ENCODE data around the gene INSYN2B. TPM values are rescaled to one million over a fixed set of nuclear protein-coding genes. Genes with fewer than 3 reads are reported as not detected.

INSYN2B gene
- total and polyA plus RNA-seq, 2 of the 4 experiments (the other 2 are of a cell fraction): 9.1 to 33.5 TPM

DNA sequence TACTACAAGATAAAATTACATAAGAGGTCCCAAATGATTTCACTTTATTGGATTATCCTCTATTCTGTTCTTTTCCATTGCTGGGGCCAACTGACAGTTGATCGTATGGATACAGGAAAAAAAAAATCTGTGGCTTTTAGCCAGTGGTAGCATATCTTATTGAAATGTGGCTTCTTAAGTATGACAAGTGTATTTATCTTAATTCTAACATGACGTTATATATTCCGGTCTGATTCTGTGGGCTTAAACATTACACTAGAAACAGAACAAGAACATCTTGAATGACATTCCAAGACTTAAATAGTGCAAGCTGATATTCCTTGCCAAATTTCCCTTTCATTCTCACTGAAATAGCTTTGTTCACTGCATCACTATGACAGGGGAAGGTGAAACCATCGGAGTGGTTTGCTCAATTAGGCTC lies 117.9 kb downstream of the INSYN2B start:
- no peak overlapping the region for H2BK5ac ChIP-seq (ENCODE audit: low read depth, low read length, poor library complexity, severe bottlenecking)
- no peak overlapping the region for H2BK20ac ChIP-seq (ENCODE audit: low read depth, low read length)
- H3K9ac ChIP-seq (ENCODE audit: low read depth, low read length): no peak overlapping the region
- no peaks in the 10 kb centered on the region for H4K20me1 ChIP-seq (ENCODE audit: insufficient read depth, low read length)
- H3K4me1 ChIP-seq (ENCODE audit: control insufficient read depth, insufficient read depth, low read length): peaks cover 2% of the 10 kb centered on the region
- no peaks in the 10 kb centered on the region; a peak in 1 of 4 replicates for H3K79me1 ChIP-seq (ENCODE audit: low read depth in 1 of 2, low read length in 2 of 2)
- H2BK120ac ChIP-seq (ENCODE audit: low read depth, low read length): no peak overlapping the region
- H3K14ac ChIP-seq (replicated peaks; ENCODE audit: low read depth, low read length): no peak overlapping the region
- no peak overlapping the region for H4K91ac ChIP-seq (ENCODE audit: insufficient read depth, low read depth, low read length)
- ATAC-seq (ENCODE audit: low read depth) (peak; percentile 9), DNase-seq (peak; percentile 25)
- dilution Hi-C loops (cut with HindIII; ENCODE audit: low sequenced_read_pairs, unreplicated experiment): no loop called here
- H2BK15ac ChIP-seq (ENCODE audit: low read depth, low read length): no peak overlapping the region
- TF ChIP-seq, protein P1, sequence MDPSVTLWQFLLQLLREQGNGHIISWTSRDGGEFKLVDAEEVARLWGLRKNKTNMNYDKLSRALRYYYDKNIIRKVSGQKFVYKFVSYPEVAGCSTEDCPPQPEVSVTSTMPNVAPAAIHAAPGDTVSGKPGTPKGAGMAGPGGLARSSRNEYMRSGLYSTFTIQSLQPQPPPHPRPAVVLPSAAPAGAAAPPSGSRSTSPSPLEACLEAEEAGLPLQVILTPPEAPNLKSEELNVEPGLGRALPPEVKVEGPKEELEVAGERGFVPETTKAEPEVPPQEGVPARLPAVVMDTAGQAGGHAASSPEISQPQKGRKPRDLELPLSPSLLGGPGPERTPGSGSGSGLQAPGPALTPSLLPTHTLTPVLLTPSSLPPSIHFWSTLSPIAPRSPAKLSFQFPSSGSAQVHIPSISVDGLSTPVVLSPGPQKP (IDR thresholded peaks at IDR 0.05; ENCODE audit: borderline replicate concordance, low read depth, low read length): no peak
- TF ChIP-seq POLR2A (IDR thresholded peaks at IDR 0.05; ENCODE audit: low read depth, low read length) (no peak), MAFK (IDR thresholded peaks at IDR 0.05; ENCODE audit: low read depth, low read length) (no peak), MAZ (IDR thresholded peaks at IDR 0.05; ENCODE audit: borderline replicate concordance, low read depth, low read length) (no peak), CHD1 (IDR thresholded peaks at IDR 0.05; ENCODE audit: low read depth, low read length) (no peak), NFE2L2 (IDR thresholded peaks at IDR 0.05; ENCODE audit: low read depth, low read length) (no peak), RAD21 (IDR thresholded peaks at IDR 0.05; ENCODE audit: low read length) (no peak), RCOR1 (IDR thresholded peaks at IDR 0.05; ENCODE audit: insufficient replicate concordance, low read length) (no peak), SMC3 (IDR thresholded peaks at IDR 0.05; ENCODE audit: low read depth, low read length) (no peak), MXI1 (IDR thresholded peaks at IDR 0.05; ENCODE audit: borderline replicate concordance, low read depth, low read length) (no peak), CEBPB (IDR thresholded peaks at IDR 0.05; ENCODE audit: low read depth, low read length) (no peak)
- TF ChIP-seq, protein P2, sequence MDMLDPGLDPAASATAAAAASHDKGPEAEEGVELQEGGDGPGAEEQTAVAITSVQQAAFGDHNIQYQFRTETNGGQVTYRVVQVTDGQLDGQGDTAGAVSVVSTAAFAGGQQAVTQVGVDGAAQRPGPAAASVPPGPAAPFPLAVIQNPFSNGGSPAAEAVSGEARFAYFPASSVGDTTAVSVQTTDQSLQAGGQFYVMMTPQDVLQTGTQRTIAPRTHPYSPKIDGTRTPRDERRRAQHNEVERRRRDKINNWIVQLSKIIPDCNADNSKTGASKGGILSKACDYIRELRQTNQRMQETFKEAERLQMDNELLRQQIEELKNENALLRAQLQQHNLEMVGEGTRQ (IDR thresholded peaks at IDR 0.05; ENCODE audit: low read depth, low read length): no peak
- H3K36me3 ChIP-seq (ENCODE audit: control insufficient read depth, insufficient read depth, low read length): peaks cover 2% of the 10 kb centered on the region
- H3K56ac ChIP-seq (ENCODE audit: extremely low read depth, insufficient read depth, low read length): no peak overlapping the region
- H2AK5ac ChIP-seq (ENCODE audit: low read depth, low read length): no peak overlapping the region
- in situ Hi-C loops (cut with MboI; ENCODE audit: low sequenced_read_pairs): no loop called here
- WGBS, 2 experiments (ENCODE audit: extremely low coverage in 2 of 2, insufficient read length in 1 of 2): no CpG with 5 or more reads among the region's 4 CpGs
- no peak overlapping the region for H3K4ac ChIP-seq (ENCODE audit: low read depth, low read length)
- H3K9me3 ChIP-seq (ENCODE audit: control insufficient read depth, insufficient read depth, low read length): no peaks in the 10 kb centered on the region
- CTCF ChIA-PET: no interaction called here
- no TSS peak for BruUV-seq (replicated peaks)
- no peak overlapping the region; the same call in 1 of the 2 replicates for H3K18ac ChIP-seq (ENCODE audit: low read depth, low read length)
- no peak overlapping the region for H2AK9ac ChIP-seq (replicated peaks; ENCODE audit: low read depth, low read length, poor library complexity)
- POLR2A ChIA-PET (ENCODE audit: unreplicated experiment): interaction anchor here (0.5 kb wide), 1 partner anchor 166 kb away, joined by 4 read pairs; no protein-coding TSS in a partner anchor
- no peaks in the 10 kb centered on the region for H3K9me1 ChIP-seq (ENCODE audit: insufficient read depth, low read length)
- H3K4me2 ChIP-seq (ENCODE audit: low read depth, low read length): no peak overlapping the region
- no peak overlapping the region for H2AFZ ChIP-seq (replicated peaks; ENCODE audit: low read length, poor library complexity)
- H4K8ac ChIP-seq (ENCODE audit: low read depth in 2 of 2, low read length in 2 of 2): no peak overlapping the region
- H3K23ac ChIP-seq (ENCODE audit: low read depth, low read length): no peak overlapping the region
- no peak overlapping the region for H3K27ac ChIP-seq (ENCODE audit: insufficient read depth, low read length)
- no peak overlapping the region for H4K5ac ChIP-seq (ENCODE audit: low read depth, low read length)
- H3K4me3 ChIP-seq (ENCODE audit: insufficient read depth, low read depth, low read length): no peak overlapping the region
- H3K27me3 ChIP-seq (ENCODE audit: control insufficient read depth, insufficient read depth, low read length): no peaks in the 10 kb centered on the region
- intact Hi-C loops (cut with micrococcal nuclease): loop anchor here (5.0 kb wide), 1 partner anchor 115 kb away; no protein-coding TSS in a partner anchor
